K562 (cell line): Measurements from ENCODE around the gene MYH9. TPM values are rescaled to one million over a fixed set of nuclear protein-coding genes. Genes with fewer than 3 reads are reported as not detected.

Experiments
- ATF1 ChIP-seq, 2 experiments: fragments of 450-650 bp in 1 of 2; IDR thresholded peaks; 2 replicates each; pipeline ENCODE4 v1.6.1; 2016; ENCODE audit warnings: missing compliant biosample characterization in 1 of 2, missing genetic modification characterization in 1 of 2
- CBX3 ChIP-seq, 2 experiments: IDR thresholded peaks; 1 replicate in 1 of 2; 2 replicates in 1 of 2; pipeline ENCODE4 v1.6.1; 2012; ENCODE audit warnings: inconsistent platforms in 2 of 2, low read length in 2 of 2, borderline replicate concordance in 1 of 2, control low read depth in 1 of 2
- CUX1 ChIP-seq: fragments of 200-800 bp; sonication (Bioruptor generic); IDR thresholded peaks from 2 replicates; pipeline ENCODE4 v1.6.1; 2016; ENCODE audit warnings: missing genetic modification characterization, missing compliant biosample characterization
- ESRRA ChIP-seq: fragments of 450-650 bp; IDR thresholded peaks from 2 replicates; pipeline ENCODE4 v1.6.1; 2014; ENCODE audit warnings: low read depth, mild to moderate bottlenecking, moderate library complexity, borderline replicate concordance
- GABPB2 ChIP-seq: fragments of 250-450 bp; sonication (Bioruptor Pico); conservative IDR thresholded peaks from 2 replicates; pipeline ENCODE4 v1.5.1; 2021; ENCODE audit warnings: mild to moderate bottlenecking
- MEIS2 ChIP-seq: fragments of 450-650 bp; IDR thresholded peaks from 2 replicates; pipeline ENCODE4 v1.6.1; 2014; ENCODE audit warnings: mild to moderate bottlenecking; ENCODE audit not compliant: partially characterized antibody
- PML ChIP-seq: IDR thresholded peaks from 2 replicates; pipeline ENCODE4 v1.6.1; 2012; ENCODE audit warnings: low read length, inconsistent platforms
- SIX5 ChIP-seq, 2 experiments: IDR thresholded peaks; 2 replicates each; pipeline ENCODE4 v1.6.1; 2011; ENCODE audit warnings: low read length in 2 of 2, borderline replicate concordance in 1 of 2, low read depth in 1 of 2, mild to moderate bottlenecking in 1 of 2, moderate library complexity in 1 of 2; ENCODE audit not compliant: insufficient read depth in 1 of 2
- TEAD2 ChIP-seq: fragments of 450-650 bp; IDR thresholded peaks from 2 replicates; pipeline ENCODE4 v1.6.1; 2016; ENCODE audit warnings: missing genetic modification characterization, control low read depth, missing compliant biosample characterization
- ZBTB2 ChIP-seq: fragments of 450-650 bp; IDR thresholded peaks from 2 replicates; pipeline ENCODE4 v1.6.1; 2016; ENCODE audit warnings: antibody characterized with exemption
- ZBTB5 ChIP-seq: fragments of 450-650 bp; IDR thresholded peaks from 2 replicates; pipeline ENCODE4 v1.6.1; 2017; ENCODE audit warnings: antibody characterized with exemption
- ZNF395 ChIP-seq: fragments of 200-800 bp; sonication (Bioruptor generic); IDR thresholded peaks from 2 replicates; pipeline ENCODE4 v1.6.1; 2017; ENCODE audit warnings: missing genetic modification characterization, missing compliant biosample characterization
- ZNF398 ChIP-seq: fragments of 250-450 bp; sonication (Bioruptor Pico); IDR thresholded peaks from 2 replicates; pipeline ENCODE4 v1.8.0; 2021; ENCODE audit warnings: moderate library complexity, mild to moderate bottlenecking, inconsistent platforms
- polyA plus RNA-seq, 8 experiments: library from polyadenylated mRNA; depleted of rRNA in 4 of 8; stranded (reverse) in 5 of 8; unstranded in 3 of 8; fragments of >200 nt; fragmentation: Nextera tagmentation in 2 of 8; fragmentation: Illumina TruSeq in 1 of 8; extraction: Ambion mirVana in 2 of 8; extraction: Trizol in 1 of 8; gene quantifications; 2 replicates each; pipeline versions ENCODE4 v1.2.1 to v1.2.3, GENCODE V29; 2011 to 2014; ENCODE audit warnings: inconsistent platforms in 1 of 8, missing spikeins in 1 of 8
- total RNA-seq, 7 experiments: library from RNA; depleted of rRNA in 6 of 7; stranded (reverse); fragments of >200 nt in 6 of 7; fragmentation: Illumina TruSeq in 2 of 7; extraction: Trizol in 2 of 7; gene quantifications; 2 replicates each; pipeline versions ENCODE4 v1.2.1 to v1.2.3, GENCODE V29; 2011 to 2021; ENCODE audit warnings: low replicate concordance in 1 of 7

Gene MYH9
- total and polyA plus RNA-seq, 9 of the 15 experiments (the other 6 are each of a cell fraction or from before 2014, with no cell fraction given): 0.71 to 111 (median 24.6) TPM

GRCh38 chr22:36368359-36368983, 19.3 kb downstream of the MYH9 start (continued):
- TF ChIP-seq ESRRA: peak; percentile 17; the same call in 1 of the 2 replicates
- TF ChIP-seq CBX3 (IDR thresholded peaks at IDR 0.05; ENCODE audit: borderline replicate concordance in 1 of 2, low read length in 2 of 2): peak in 1 of 2 experiments; percentile 74; a peak in 1 of 3 replicates
- TF ChIP-seq ATF1 (CRISPR knock-in tag; IDR thresholded peaks at IDR 0.05): no peak
- peak; percentile 53 for TF ChIP-seq ATF1 (tag; IDR thresholded peaks at IDR 0.05)
- peak; percentile 61; the same call in 1 of the 2 replicates for TF ChIP-seq ZBTB2
- TF ChIP-seq ZBTB5: peak; percentile 78; the same call in 1 of the 2 replicates
- peak; percentile 90; the same call in 1 of the 2 replicates for TF ChIP-seq ZNF395 (CRISPR knock-in tag)
- TF ChIP-seq TEAD2 (tag): peak; percentile 24; the same call in 1 of the 2 replicates
- TF ChIP-seq GABPB2: no peak
- no peak for TF ChIP-seq SIX5 (IDR thresholded peaks at IDR 0.05; ENCODE audit: borderline replicate concordance in 1 of 2, insufficient read depth in 1 of 2, low read depth in 1 of 2, low read length in 2 of 2)
- peak; percentile 77; the same call in 1 of the 2 replicates for TF ChIP-seq CUX1
- TF ChIP-seq ZNF398: no peak
- peak; percentile 30 for TF ChIP-seq MEIS2
- peak; percentile 98 for TF ChIP-seq PML
